22Rv1 (cell line): ENCODE results near the gene MED23.

Experiments used
- H3K27ac ChIP-seq: fragments of 450-650 bp; 2 replicates; pipeline ENCODE4 v1.5.1; 2017
- ZFX ChIP-seq: fragments of 450-650 bp; IDR thresholded peaks from 2 replicates; pipeline ENCODE4 v1.6.1; 2017; ENCODE audit warnings: antibody characterized with exemption, borderline replicate concordance
- TF ChIP-seq, protein P1 (sequence below): fragments of 450-650 bp; IDR thresholded peaks from 2 replicates; pipeline ENCODE4 v1.5.1; 2017; ENCODE audit warnings: mild to moderate bottlenecking

MED23 gene

DNA sequence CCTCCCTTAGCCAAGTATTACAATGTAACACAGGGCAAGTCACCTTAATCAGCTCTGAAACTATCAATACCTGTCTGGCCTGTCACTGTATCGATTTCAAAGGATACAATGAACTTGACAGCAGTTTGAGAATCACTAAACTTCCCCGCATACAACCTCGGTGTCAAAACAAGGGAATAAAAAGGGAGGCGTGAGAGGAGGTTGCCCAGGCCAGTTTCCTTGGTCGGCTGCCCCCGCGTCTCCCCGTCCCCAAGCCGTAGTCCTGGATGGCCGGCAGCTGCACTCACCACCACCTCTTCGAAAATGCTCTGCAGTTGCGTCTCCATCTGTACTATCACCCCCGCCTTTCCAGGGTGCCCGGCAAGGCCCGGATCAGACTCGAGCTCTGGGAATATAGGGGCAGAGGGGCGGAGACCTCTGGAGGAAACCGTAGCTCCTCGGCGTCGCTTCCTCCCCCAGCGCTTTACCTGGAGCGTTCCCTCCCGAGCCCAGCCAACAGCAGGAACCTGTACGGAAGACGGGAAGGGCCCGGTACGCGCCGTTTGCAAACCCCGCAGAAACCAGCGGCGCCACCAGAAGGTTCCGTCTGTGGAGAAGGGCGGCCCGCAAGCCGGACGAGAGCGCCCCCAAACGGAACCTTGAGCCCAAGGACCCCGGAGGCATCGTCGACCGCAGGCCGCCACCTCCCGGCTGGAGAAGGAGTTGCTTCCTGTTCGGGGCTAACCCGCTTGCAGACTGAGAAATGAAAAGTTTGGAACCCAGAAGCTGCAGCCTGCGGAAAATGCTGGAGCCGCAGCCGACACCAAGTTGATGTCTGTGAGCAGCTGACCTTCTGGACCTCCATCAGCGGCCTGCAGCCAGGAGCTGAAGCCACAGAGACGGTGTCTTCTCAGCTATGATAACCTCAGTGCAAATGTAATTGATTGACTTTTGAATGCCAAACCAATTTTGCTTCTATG is at the start of gene MED23:
TSS of gene MED23 (minus strand) at position 519 of the 959 bp plus-strand sequence. CDS start at position 326, 193 bp downstream.
- TF ChIP-seq, protein P1, sequence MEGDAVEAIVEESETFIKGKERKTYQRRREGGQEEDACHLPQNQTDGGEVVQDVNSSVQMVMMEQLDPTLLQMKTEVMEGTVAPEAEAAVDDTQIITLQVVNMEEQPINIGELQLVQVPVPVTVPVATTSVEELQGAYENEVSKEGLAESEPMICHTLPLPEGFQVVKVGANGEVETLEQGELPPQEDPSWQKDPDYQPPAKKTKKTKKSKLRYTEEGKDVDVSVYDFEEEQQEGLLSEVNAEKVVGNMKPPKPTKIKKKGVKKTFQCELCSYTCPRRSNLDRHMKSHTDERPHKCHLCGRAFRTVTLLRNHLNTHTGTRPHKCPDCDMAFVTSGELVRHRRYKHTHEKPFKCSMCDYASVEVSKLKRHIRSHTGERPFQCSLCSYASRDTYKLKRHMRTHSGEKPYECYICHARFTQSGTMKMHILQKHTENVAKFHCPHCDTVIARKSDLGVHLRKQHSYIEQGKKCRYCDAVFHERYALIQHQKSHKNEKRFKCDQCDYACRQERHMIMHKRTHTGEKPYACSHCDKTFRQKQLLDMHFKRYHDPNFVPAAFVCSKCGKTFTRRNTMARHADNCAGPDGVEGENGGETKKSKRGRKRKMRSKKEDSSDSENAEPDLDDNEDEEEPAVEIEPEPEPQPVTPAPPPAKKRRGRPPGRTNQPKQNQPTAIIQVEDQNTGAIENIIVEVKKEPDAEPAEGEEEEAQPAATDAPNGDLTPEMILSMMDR = peak; percentile 99
- TF ChIP-seq ZFX = no peak
- H3K27ac ChIP-seq = peak within 1 kb of the TSS; percentile 86

DNA sequence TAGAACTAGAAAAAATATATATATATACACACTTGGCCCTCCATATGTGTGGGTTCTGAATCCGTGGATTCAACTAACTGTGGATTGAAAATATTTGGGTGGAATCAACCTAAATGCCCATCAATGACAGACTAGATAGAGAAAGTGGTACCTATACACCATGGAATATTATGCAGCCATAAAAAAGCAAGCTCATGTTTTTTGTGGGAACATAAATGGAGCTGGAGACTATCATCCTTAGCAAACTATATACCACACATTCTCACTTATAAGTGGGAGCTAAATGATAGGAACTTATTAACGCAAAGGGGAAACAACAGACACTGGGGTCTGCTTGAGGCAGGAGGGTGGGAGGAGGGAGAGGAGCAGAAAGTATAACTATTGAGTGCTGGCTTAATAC is 45.1 kb upstream of the MED23 start:
- TF ChIP-seq, protein P1 = no peak
- TF ChIP-seq ZFX = no peak
- H3K27ac ChIP-seq = no peak overlapping the region

DNA sequence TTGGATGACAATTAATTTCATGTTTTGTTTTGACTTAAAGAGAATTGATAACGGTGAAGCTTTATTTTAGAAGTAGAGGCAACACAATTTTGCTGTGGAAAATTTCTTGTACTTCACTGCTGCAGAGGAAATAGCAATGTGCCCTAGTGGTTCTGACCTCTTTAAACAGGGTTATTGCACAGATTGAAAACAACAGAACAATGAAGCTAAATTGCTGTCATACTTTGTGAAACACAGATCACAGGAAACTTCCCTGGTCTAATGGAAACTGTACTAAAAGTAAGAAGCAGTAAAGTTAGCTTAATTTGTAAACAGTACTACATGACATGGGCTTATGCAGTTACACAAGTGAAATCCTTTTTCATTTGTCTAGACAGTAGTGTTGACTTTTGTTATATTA is 41.8 kb upstream of the MED23 start:
- no peak overlapping the region for H3K27ac ChIP-seq
- no peak for TF ChIP-seq ZFX
- TF ChIP-seq, protein P1 = no peak

DNA sequence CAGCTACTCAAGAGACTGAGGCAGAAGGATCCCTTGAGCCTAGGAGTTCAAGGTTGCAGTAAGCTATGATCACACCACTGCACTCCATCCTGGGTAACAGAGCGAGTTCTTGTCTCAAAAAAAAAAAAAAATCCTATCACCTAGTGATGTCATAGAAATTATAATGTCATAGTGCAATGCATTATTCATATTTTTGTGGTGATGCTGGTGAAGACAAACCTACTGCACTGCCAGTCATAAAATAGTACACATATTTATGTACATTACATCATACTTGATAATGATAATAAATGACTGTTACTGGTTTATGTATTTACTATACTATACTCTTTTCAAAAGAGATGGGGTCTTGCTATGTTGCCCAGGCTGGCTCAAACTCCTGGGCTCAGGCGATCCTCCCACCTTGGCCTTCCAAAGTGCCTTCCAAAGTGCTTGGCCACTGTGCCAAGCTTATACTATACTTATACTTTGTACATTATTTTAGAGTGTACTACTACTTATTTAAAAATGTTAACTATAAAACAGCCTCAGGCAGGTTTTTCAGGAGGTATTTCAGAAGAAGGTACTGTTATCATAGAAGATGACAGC is 35.6 kb upstream of the MED23 start:
- TF ChIP-seq, protein P1 = no peak
- TF ChIP-seq ZFX = no peak
- H3K27ac ChIP-seq = no peak overlapping the region

GRCh38 chr6:131660195-131660594 is 32.2 kb upstream of the MED23 start:
- no peak overlapping the region for H3K27ac ChIP-seq
- TF ChIP-seq, protein P1 = no peak
- TF ChIP-seq ZFX = no peak

- no peak for TF ChIP-seq ZFX
- TF ChIP-seq, protein P1 = no peak
- no peak overlapping the region for H3K27ac ChIP-seq
Measured at GRCh38 chr6:131658287-131658686, 30.2 kb upstream of the MED23 start.
